ENCODE results near the gene ARAF.

Gene ARAF

DNA sequence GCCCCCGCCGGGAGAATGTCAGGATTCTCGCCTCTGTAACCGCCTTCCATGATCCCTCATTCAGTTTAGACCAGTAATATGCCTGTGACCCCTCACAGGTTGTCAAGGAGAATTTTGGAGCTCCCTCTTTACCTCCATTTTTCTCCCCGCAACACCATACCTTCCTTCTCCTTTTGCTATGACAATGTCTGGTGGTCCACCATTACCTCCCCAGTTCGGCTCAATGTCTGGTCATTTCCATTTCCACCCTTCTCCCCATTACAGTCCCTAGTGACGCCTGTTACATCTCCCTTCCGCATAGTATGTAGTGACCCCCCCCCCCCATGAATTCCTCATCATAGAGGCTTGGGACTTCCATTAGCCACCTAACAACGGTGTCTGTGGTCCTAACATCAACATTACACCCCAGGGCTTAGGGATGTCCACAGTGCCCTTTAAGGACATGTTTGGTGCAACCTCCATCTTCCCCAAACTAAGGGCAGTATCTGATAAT, 700 bp downstream of the ARAF start:
- TF ChIP-seq, protein P1, sequence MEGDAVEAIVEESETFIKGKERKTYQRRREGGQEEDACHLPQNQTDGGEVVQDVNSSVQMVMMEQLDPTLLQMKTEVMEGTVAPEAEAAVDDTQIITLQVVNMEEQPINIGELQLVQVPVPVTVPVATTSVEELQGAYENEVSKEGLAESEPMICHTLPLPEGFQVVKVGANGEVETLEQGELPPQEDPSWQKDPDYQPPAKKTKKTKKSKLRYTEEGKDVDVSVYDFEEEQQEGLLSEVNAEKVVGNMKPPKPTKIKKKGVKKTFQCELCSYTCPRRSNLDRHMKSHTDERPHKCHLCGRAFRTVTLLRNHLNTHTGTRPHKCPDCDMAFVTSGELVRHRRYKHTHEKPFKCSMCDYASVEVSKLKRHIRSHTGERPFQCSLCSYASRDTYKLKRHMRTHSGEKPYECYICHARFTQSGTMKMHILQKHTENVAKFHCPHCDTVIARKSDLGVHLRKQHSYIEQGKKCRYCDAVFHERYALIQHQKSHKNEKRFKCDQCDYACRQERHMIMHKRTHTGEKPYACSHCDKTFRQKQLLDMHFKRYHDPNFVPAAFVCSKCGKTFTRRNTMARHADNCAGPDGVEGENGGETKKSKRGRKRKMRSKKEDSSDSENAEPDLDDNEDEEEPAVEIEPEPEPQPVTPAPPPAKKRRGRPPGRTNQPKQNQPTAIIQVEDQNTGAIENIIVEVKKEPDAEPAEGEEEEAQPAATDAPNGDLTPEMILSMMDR (IDR thresholded peaks at IDR 0.05; ENCODE audit: low read depth, low read length, missing control alignments), result no peak
- Histone ChIP-seq H3K4me3 (ENCODE audit: low read depth, low read length) (peak overlapping the region; percentile 68), H3K36me3 (replicated peaks) (peaks cover 13% of the 10 kb centered on the region), H3K27ac (peak overlapping the region; percentile 99), H3K27me3 (replicated peaks) (no peaks in the 10 kb centered on the region)
- in situ Hi-C loops (cut with HindIII; ENCODE audit: low pct_ligation_motif_present, low sequenced_read_pairs), result no loop called here
- no peak for DNase-seq

DNA sequence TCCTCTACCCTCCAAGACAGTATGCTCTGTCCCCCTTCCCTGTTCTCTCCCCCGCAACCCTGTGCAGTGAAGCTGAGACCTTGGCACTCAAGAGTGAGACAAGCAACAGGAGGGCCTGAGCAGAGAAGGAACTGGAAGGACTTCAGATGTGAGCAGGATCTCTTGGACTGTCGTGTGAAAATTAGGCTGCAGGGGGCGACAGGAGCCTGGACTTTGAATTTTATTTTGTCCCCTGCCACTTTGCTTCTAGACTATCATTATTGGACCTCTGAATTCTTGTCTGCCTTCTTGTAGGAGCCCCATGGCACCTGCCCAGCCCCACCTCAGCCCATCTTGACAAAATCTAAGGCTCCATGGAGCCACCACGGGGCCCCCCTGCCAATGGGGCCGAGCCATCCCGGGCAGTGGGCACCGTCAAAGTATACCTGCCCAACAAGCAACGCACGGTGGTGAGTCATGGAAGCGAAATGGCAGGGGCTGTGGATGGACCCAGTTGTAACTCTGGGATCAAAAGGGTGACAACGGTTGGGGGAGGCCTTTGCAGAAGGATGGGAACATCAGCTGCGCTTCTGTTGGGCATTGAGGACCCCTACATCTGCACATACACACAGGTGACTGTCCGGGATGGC, 1.7 kb downstream of the ARAF start:
- H3K27me3 ChIP-seq (replicated peaks), result no peaks in the 10 kb centered on the region
- DNase-seq, result no peak
- no peak overlapping the region for H3K4me3 ChIP-seq (ENCODE audit: low read depth, low read length)
- TF ChIP-seq, protein P1 (IDR thresholded peaks at IDR 0.05; ENCODE audit: low read depth, low read length, missing control alignments), result peak; percentile 53
- H3K36me3 ChIP-seq (replicated peaks), result peaks cover 18% of the 10 kb centered on the region
- in situ Hi-C loops (cut with HindIII; ENCODE audit: low pct_ligation_motif_present, low sequenced_read_pairs), result no loop called here
- H3K27ac ChIP-seq, result peak overlapping the region; percentile 31

DNA sequence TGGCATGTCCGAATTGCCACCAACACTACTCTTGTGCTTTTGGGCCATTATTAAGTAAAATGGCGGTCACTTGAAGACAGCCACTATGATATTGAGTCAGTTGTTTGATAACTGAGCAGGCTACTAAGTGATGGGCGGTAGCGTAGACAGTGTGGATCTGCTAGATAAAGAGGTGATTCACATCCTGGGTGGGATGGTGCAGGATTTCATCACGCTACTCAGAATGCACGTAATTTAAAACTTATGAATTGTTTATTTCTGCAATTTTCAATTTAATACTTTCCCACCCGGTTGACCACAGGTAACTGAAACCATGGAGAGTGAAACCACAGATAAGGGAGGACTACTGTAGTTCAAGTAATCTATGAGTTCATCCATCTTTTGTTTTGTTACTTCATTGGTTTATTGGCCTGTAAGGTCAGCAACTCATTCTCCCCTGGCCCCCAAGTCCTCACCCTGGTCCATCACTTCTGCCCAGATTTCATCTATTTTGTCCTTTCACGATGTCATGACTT, 2.9 kb downstream of the ARAF start:
- no peaks in the 10 kb centered on the region for H3K27me3 ChIP-seq (replicated peaks)
- peak overlapping the region; percentile 31 for H3K27ac ChIP-seq
- no peak overlapping the region for H3K4me3 ChIP-seq (ENCODE audit: low read depth, low read length)
- in situ Hi-C loops (cut with HindIII; ENCODE audit: low pct_ligation_motif_present, low sequenced_read_pairs), result no loop called here
- TF ChIP-seq, protein P1 (IDR thresholded peaks at IDR 0.05; ENCODE audit: low read depth, low read length, missing control alignments), result no peak
- peaks cover 18% of the 10 kb centered on the region for H3K36me3 ChIP-seq (replicated peaks)
- DNase-seq, result peak; percentile 78

DNA sequence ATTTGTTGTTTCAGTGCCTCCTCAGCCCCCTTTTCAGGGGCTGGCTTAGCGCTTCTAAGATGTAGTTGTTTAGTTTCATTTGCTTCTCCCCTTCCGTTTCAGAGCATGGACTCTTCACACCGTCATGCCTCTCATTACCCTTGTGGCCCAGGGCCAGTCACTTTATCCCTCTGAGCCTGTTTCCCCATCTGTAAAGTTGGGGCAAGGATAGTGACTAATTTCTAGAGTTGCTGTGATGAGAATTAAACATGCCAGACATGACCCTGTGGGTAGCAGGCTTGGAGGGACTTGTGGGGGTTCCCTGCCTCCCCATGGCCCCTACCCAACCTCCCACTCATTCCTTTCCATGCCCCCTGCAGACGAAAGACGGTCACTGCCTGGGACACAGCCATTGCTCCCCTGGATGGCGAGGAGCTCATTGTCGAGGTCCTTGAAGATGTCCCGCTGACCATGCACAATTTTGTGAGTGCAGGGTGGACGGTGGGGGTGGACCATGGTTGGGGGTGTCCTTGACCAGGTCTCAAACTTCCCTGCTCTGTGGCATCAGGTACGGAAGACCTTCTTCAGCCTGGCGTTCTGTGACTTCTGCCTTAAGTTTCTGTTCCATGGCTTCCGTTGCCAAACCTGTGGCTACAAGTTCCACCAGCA, 3.6 kb downstream of the ARAF start:
- H3K4me3 ChIP-seq (ENCODE audit: low read depth, low read length), result no peak overlapping the region
- peaks cover 18% of the 10 kb centered on the region for H3K36me3 ChIP-seq (replicated peaks)
- TF ChIP-seq, protein P1 (IDR thresholded peaks at IDR 0.05; ENCODE audit: low read depth, low read length, missing control alignments), result peak; percentile 9
- peak overlapping the region; percentile 19 for H3K27ac ChIP-seq
- DNase-seq, result no peak
- in situ Hi-C loops (cut with HindIII; ENCODE audit: low pct_ligation_motif_present, low sequenced_read_pairs), result no loop called here
- no peaks in the 10 kb centered on the region for H3K27me3 ChIP-seq (replicated peaks)

DNA sequence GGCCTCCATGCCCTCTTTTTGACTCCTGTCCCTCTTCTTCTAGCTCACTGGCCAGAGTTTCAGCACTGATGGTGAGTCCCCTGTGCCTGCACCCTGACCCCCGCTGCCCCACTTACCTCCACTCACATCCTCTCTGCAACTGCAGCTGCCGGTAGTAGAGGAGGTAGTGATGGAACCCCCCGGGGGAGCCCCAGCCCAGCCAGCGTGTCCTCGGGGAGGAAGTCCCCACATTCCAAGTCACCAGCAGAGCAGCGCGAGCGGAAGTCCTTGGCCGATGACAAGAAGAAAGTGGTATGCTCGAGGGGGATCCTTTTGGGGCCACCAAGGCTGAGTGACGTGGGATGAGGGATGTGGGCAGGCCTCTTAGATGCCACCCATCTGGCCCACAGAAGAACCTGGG, 5.8 kb downstream of the ARAF start:
- Histone ChIP-seq H3K36me3 (replicated peaks) (peaks cover 23% of the 10 kb centered on the region), H3K27ac (no peak overlapping the region), H3K4me3 (ENCODE audit: low read depth, low read length) (no peak overlapping the region), H3K27me3 (replicated peaks) (no peaks in the 10 kb centered on the region)
- in situ Hi-C loops (cut with HindIII; ENCODE audit: low pct_ligation_motif_present, low sequenced_read_pairs), result no loop called here
- DNase-seq, result no peak
- TF ChIP-seq, protein P1 (IDR thresholded peaks at IDR 0.05; ENCODE audit: low read depth, low read length, missing control alignments), result no peak

Measured in brain microvascular endothelial cell (primary cell).